Vagina (tissue), 2 donors: ENCODE results near the gene NUDT4B. TPM values are rescaled to one million over a fixed set of nuclear protein-coding genes. Genes with fewer than 3 reads are reported as not detected.
"Not testable (repeated sequence)": the region's sequence is repeated elsewhere in the genome, so short reads cannot be mapped to it uniquely, and the experiment has no call there.

Source experiments
- DNase-seq, 2 donors: peaks; one replicate each; pipeline ENCODE4 v3.0.0-alpha.2; 2017; ENCODE audit errors: extremely low spot score in 2 of 2
- H3K27ac ChIP-seq: fragments of 200-600 bp; sonication (generic); one replicate; pipeline ENCODE4 v1.5.1; 2019
- H3K27me3 ChIP-seq: fragments of 200-600 bp; sonication (generic); one replicate; pipeline ENCODE4 v1.5.1; 2019
- H3K36me3 ChIP-seq, 2 donors: fragments of 200-600 bp; sonication (generic); one replicate each; pipeline ENCODE4 v1.5.1; 2017 to 2019
- H3K4me1 ChIP-seq: fragments of 200-600 bp; sonication (generic); one replicate; pipeline ENCODE4 v1.5.1; 2019
- H3K4me3 ChIP-seq, 2 donors: fragments of 200-600 bp; sonication (generic); 1 replicate in 1 of 2; 2 replicates in 1 of 2; pipeline ENCODE4 v1.5.1; 2016 to 2019
- H3K9me3 ChIP-seq: fragments of 200-600 bp; sonication (generic); one replicate; pipeline ENCODE4 v1.5.1; 2019
- intact Hi-C: fragments of 100-400 bp; cut with DNase I; formaldehyde crosslinking; loops from one replicate; pipeline ENCODE4 v1.15.1; 2023
- small RNA-seq: library from RNA; depleted of rRNA; stranded (forward); fragments of <200 nt; gene quantifications from one replicate; pipeline ENCODE3, GENCODE V24; 2016
- total RNA-seq: library from RNA; depleted of rRNA; stranded (reverse); fragments of >200 nt; gene quantifications from one replicate; pipeline ENCODE4 v1.2.3, GENCODE V29; 2016

The NUDT4B gene
- total RNA-seq, 1 donor from 2014 or later: not detected

DNA sequence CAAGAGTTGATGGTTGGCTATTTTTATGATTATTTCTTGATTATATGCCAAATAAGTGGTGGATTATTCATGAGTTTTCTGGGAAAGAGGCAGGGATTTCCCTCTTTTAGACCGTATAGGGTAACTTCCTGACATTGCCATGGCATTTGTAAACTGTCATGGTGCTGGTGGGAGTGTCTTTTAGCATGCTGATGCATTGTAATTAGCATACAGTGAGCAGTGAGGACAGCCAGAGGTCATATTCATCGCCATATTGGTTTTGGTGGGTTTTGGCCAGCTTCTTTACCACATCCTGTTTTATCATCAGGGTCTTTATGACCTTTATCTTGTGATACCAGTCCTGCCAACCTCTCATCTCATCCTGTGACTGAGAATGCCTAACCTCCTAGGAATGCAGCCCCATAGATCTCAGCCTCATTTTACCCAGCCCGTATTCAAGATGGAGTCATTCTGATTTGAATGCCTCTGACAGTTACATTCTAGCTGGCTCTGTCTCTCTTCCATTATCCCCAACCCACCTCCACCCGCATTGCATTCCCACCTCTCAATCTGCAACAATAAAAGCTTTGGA, 45.3 kb downstream of the NUDT4B start:
- H3K27me3 ChIP-seq, H3K36me3 ChIP-seq, H3K4me1 ChIP-seq, DNase-seq, H3K27ac ChIP-seq, intact Hi-C loops, H3K4me3 ChIP-seq, H3K9me3 ChIP-seq: not testable (repeated sequence)

Small RNA genes lying within 50 kb of the gene (small RNA-seq; reads per million reads assigned to genes)
- not detected for gene RNU6-1171P

Other genes with a start within 250 kb of the NUDT4B start
- 53.3 TPM for gene NBPF14, start 152.8 kb upstream of the NUDT4B start, total RNA-seq
- gene PDE4DIP, start 95.7 kb downstream of the NUDT4B start, total RNA-seq: 32.4 TPM